Measurements from ENCODE around the gene TCAF1.
"Not testable (repeated sequence)": the region's sequence is repeated elsewhere in the genome, so short reads cannot be mapped to it uniquely, and the experiment has no call there.

- peak in 3 of 5 experiments; percentile 53 to 78 (median 70) for TF ChIP-seq CTCF (IDR thresholded peaks at IDR 0.05)
- TF ChIP-seq POLR2A, EP300 (IDR thresholded peaks at IDR 0.05): not testable (repeated sequence)
Observed at GRCh38 chr7:143837223-143837622, 64.8 kb downstream of the TCAF1 start.

All from tibial nerve (tissue), 4 donors.